ENCODE results near the gene TFF2.
A peak's percentile ranks its signal among the peaks of the same experiment; 100 is the strongest.

The TFF2 gene

GRCh38 chr21:42366292-42367010, 15.7 kb upstream of the TFF2 start, which contains the start of gene TFF1 (continued):
- no peak for TF ChIP-seq ZNF692 (tag by site-specific recombination; IDR thresholded peaks at IDR 0.05)
- TF ChIP-seq ZNF24 (tag by site-specific recombination; IDR thresholded peaks at IDR 0.05), result no peak
- no peak for TF ChIP-seq ZNF248 (tag by site-specific recombination; IDR thresholded peaks at IDR 0.05)
- no peak for TF ChIP-seq ZNF488 (tag by site-specific recombination; IDR thresholded peaks at IDR 0.05)
- no peak for TF ChIP-seq ZNF664 (tag by site-specific recombination; IDR thresholded peaks at IDR 0.05)
- no peak for TF ChIP-seq ZNF174 (tag by site-specific recombination; IDR thresholded peaks at IDR 0.05)

GRCh38 chr21:42365770-42366169, 15.0 kb upstream of the TFF2 start:
- POLR2A ChIA-PET, result no interaction called here
- no peak overlapping the region for H3K27ac ChIP-seq (ENCODE audit: extremely low read depth, low read depth, low read length)

GRCh38 chr21:42364304-42364865, 13.6 kb upstream of the TFF2 start:
- Histone ChIP-seq H3K36me3 (ENCODE audit: control insufficient read depth in 2 of 2, insufficient read depth in 1 of 2, low read length in 2 of 2) (no peaks in the 10 kb centered on the region), H3K4me3 (ENCODE audit: low read depth, low read length) (no peak overlapping the region), H3K27ac (ENCODE audit: extremely low read depth, low read depth, low read length) (no peak overlapping the region), H3K9me3 (ENCODE audit: control insufficient read depth, insufficient read depth, low read depth, low read length) (no peaks in the 10 kb centered on the region), H3K4me1 (ENCODE audit: control insufficient read depth, insufficient read depth, low read length) (no peaks in the 10 kb centered on the region)
- CTCF ChIA-PET, result no interaction called here
- POLR2A ChIA-PET, result no interaction called here
- TF ChIP-seq ZNF19 (tag by site-specific recombination; IDR thresholded peaks at IDR 0.05; ENCODE audit: low read depth) (no peak), ZNF629 (tag by site-specific recombination; IDR thresholded peaks at IDR 0.05) (no peak), ZBTB26 (tag by site-specific recombination; optimal IDR thresholded peaks at IDR 0.05) (no peak), KLF9 (tag by site-specific recombination; IDR thresholded peaks at IDR 0.05; ENCODE audit: low read depth) (no peak), ZNF645 (tag by site-specific recombination; IDR thresholded peaks at IDR 0.05) (no peak), PRDM2 (tag by site-specific recombination; IDR thresholded peaks at IDR 0.05; ENCODE audit: borderline replicate concordance) (no peak), OSR2 (tag by site-specific recombination; IDR thresholded peaks at IDR 0.05) (no peak)

More at GRCh38 chr21:42365770-42366169, 15.0 kb upstream of the TFF2 start:
- no peaks in the 10 kb centered on the region for H3K36me3 ChIP-seq (ENCODE audit: control insufficient read depth in 2 of 2, insufficient read depth in 1 of 2, low read length in 2 of 2)
- no peaks in the 10 kb centered on the region for H3K9me3 ChIP-seq (ENCODE audit: control insufficient read depth, insufficient read depth, low read depth, low read length)
- CTCF ChIA-PET, result no interaction called here
- H3K4me3 ChIP-seq (ENCODE audit: low read depth, low read length), result no peak overlapping the region
- H3K4me1 ChIP-seq (ENCODE audit: control insufficient read depth, insufficient read depth, low read length), result no peaks in the 10 kb centered on the region
- TF ChIP-seq GLIS1 (tag by site-specific recombination; IDR thresholded peaks at IDR 0.05) (peak; percentile 70), ZNF704 (tag by site-specific recombination; IDR thresholded peaks at IDR 0.05) (no peak)

All from HEK293 (cell line).